ENCODE results near the gene KIF26B.

- TF ChIP-seq POLR2A (IDR thresholded peaks at IDR 0.05; ENCODE audit: extremely low read depth, insufficient read length) = no peak
- no peak for TF ChIP-seq CTCF (IDR thresholded peaks at IDR 0.05; ENCODE audit: low read depth, low read length)
Measured at GRCh38 chr1:245566952-245567351, 412.2 kb downstream of the KIF26B start.

Measured in NB4 (cell line).